ENCODE results near the gene MSH3.
A peak's percentile ranks its signal among the peaks of the same experiment; 100 is the strongest.
"Not testable (repeated sequence)": the region's sequence is repeated elsewhere in the genome, so short reads cannot be mapped to it uniquely, and the experiment has no call there.

The MSH3 gene

GRCh38 chr5:80825786-80826460 is 171.5 kb downstream of the MSH3 start:
- no peak for DNase-seq (ENCODE audit: low spot score)
- in situ Hi-C loops (cut with MboI; ENCODE audit: low pct_unique_long_range_greater_than_20kb, low sequenced_read_pairs, unreplicated experiment): no loop called here
- TF ChIP-seq CTCF (IDR thresholded peaks at IDR 0.05; ENCODE audit: extremely low read depth, insufficient read depth, missing control alignments): no peak

GRCh38 chr5:80834710-80835109 is 180.3 kb downstream of the MSH3 start:
- TF ChIP-seq CTCF (IDR thresholded peaks at IDR 0.05; ENCODE audit: extremely low read depth, insufficient read depth, missing control alignments): no peak
- DNase-seq (ENCODE audit: low spot score): no peak
- in situ Hi-C loops (cut with MboI; ENCODE audit: low pct_unique_long_range_greater_than_20kb, low sequenced_read_pairs, unreplicated experiment): no loop called here

GRCh38 chr5:80835128-80835527 is 180.7 kb downstream of the MSH3 start:
- no peak for DNase-seq (ENCODE audit: low spot score)
- no peak for TF ChIP-seq CTCF (IDR thresholded peaks at IDR 0.05; ENCODE audit: extremely low read depth, insufficient read depth, missing control alignments)
- in situ Hi-C loops (cut with MboI; ENCODE audit: low pct_unique_long_range_greater_than_20kb, low sequenced_read_pairs, unreplicated experiment): no loop called here

- in situ Hi-C loops (cut with MboI; ENCODE audit: low pct_unique_long_range_greater_than_20kb, low sequenced_read_pairs, unreplicated experiment): no loop called here
- no peak for TF ChIP-seq CTCF (IDR thresholded peaks at IDR 0.05; ENCODE audit: extremely low read depth, insufficient read depth, missing control alignments)
- DNase-seq (ENCODE audit: low spot score): peak; percentile 30
Observed at GRCh38 chr5:80837679-80838078, 183.2 kb downstream of the MSH3 start.

GRCh38 chr5:80841026-80841797 is 186.8 kb downstream of the MSH3 start:
- DNase-seq (ENCODE audit: low spot score); in situ Hi-C loops (cut with MboI; ENCODE audit: low pct_unique_long_range_greater_than_20kb, low sequenced_read_pairs, unreplicated experiment): not testable (repeated sequence)

- in situ Hi-C loops (cut with MboI; ENCODE audit: low pct_unique_long_range_greater_than_20kb, low sequenced_read_pairs, unreplicated experiment); DNase-seq (ENCODE audit: low spot score): not testable (repeated sequence)
Observed at GRCh38 chr5:80846422-80846821, 192.0 kb downstream of the MSH3 start.

GRCh38 chr5:80850168-80850567 is 195.7 kb downstream of the MSH3 start:
- DNase-seq (ENCODE audit: low spot score); in situ Hi-C loops (cut with MboI; ENCODE audit: low pct_unique_long_range_greater_than_20kb, low sequenced_read_pairs, unreplicated experiment): not testable (repeated sequence)

- no peak for DNase-seq (ENCODE audit: low spot score)
- in situ Hi-C loops (cut with MboI; ENCODE audit: low pct_unique_long_range_greater_than_20kb, low sequenced_read_pairs, unreplicated experiment): no loop called here
- no peak for TF ChIP-seq CTCF (IDR thresholded peaks at IDR 0.05; ENCODE audit: extremely low read depth, insufficient read depth, missing control alignments)
Observed at GRCh38 chr5:80852331-80853245, 198.1 kb downstream of the MSH3 start.
